Activated naive CD8-positive, alpha-beta T cell treated with anti-CD3 and anti-CD28 coated beads, Interleukin-2, amount 10 ng/mL, durations not matched to agents 7 days and 5 days (primary cell): Measurements from ENCODE around the gene ALLC. TPM values are rescaled to one million over a fixed set of nuclear protein-coding genes. Genes with fewer than 3 reads are reported as not detected.

Experiments used
- ATAC-seq: fragments of 150-1000 bp; cut with Tn5 transposase; one replicate; pipeline ENCODE4 v1.10.0; 2021; ENCODE audit warnings: low read depth, moderate library complexity
- POLR2A ChIA-PET: fragments of 350-600 bp; sonication (Branson Sonifier 250); formaldehyde crosslinking; loops from one replicate; lab custom pipeline; 2021; ENCODE audit warnings: antibody characterized with exemption; lab: Charles Lee
- DNase-seq: peaks from one replicate; pipeline ENCODE4 v3.0.0; 2021
- H3K27ac Mint-ChIP-seq: one replicate; pipeline ENCODE4 v1.8.0; 2022; ENCODE audit warnings: mild to moderate bottlenecking, mixed read lengths
- H3K27me3 Mint-ChIP-seq: one replicate; pipeline ENCODE4 v1.8.0; 2022; ENCODE audit warnings: mild to moderate bottlenecking, moderate library complexity, mixed read lengths
- H3K36me3 Mint-ChIP-seq: one replicate; pipeline ENCODE4 v1.8.0; 2021; ENCODE audit warnings: mild to moderate bottlenecking, mixed read lengths
- H3K4me1 Mint-ChIP-seq: one replicate; pipeline ENCODE4 v1.8.0; 2021; ENCODE audit warnings: mixed read lengths
- H3K4me3 Mint-ChIP-seq: one replicate; pipeline ENCODE4 v1.8.0; 2022; ENCODE audit warnings: mild to moderate bottlenecking, moderate library complexity, mixed read lengths
- H3K9me3 Mint-ChIP-seq: one replicate; pipeline ENCODE4 v1.8.0; 2021; ENCODE audit warnings: mixed read lengths
- total RNA-seq, 2 experiments: library from RNA; stranded (reverse); gene quantifications; one replicate each; pipeline ENCODE4 v1.2.3, GENCODE V29; 2021

ALLC gene
- total RNA-seq, 2 experiments from 2014 or later: not detected

DNA sequence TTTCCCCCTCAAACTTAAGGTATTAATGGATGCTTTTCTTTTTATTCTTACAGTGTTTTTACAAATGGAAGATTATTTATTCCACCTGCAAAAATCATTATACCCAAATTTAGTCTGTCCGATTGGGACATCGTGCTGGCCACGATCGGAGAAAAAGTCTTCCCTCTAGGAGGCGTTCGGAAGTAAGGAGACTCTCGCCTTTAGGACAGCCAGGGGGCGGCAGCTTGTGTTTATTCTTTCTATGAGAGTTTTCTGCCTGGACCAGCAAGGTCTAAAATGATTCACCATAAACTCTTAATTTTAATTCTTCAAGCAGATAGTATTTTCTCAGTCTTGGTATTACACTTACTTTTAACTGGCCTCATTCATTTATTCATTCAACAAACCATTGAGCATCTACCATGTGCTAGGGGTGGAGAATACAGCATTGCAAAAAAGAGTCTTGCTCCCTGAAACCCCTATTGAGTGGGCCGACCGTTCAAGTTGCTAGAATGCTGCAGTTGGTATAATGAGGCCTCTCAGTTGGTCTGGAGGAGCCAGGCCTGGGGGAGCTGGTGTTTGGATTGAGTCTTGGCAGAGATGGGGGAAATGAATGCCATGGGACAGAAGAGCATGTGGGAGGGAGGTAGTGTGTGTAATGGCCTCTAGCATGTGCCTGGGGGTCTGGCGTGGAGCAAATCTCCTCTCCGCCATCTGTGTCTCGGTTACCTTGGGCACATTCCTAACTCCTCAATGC lies 84.0 kb downstream of the ALLC start:
- Mint-ChIP-seq H3K27me3 (peaks cover 22% of the 10 kb centered on the region), H3K4me3 (no peak overlapping the region), H3K4me1 (no peaks in the 10 kb centered on the region), H3K36me3 (no peaks in the 10 kb centered on the region), H3K27ac (no peak overlapping the region), H3K9me3 (no peaks in the 10 kb centered on the region)
- POLR2A ChIA-PET: no interaction called here
- no peak for ATAC-seq
- no peak for DNase-seq

DNA sequence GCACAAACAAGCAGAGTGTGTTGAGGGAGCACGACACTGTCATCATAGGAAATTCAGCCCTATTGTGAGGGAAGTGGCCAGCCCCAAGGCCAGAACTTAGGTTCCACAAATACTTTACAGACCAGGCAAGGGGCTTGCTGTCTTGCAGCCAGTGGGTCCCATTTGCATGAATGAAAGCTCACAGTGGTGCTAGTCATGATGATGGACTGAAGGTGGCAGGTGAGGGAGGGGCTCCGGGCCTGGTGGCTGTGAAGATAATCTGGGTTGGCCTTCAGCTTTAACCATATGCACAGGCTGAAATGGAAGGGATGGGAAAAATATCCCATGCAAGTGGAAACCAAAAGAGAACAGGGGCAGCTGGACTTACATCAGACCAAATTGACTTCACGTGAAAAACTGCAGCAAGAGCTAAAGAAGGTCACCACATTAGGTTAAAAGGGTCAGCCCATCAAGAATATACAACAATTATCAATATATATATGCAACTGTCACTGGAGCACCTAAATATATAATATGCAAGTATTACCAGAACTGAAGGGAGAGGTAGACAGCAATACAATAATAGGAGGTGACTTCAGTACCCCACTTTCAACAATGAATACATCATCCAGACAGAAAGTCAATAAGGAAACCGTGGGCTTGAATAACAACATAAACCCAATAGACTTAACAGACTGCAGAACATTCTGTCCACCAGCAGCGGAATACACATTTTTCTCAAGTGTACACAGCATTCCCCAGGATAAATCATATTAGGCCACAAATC lies 84.9 kb downstream of the ALLC start:
- ATAC-seq: no peak
- POLR2A ChIA-PET: no interaction called here

DNA sequence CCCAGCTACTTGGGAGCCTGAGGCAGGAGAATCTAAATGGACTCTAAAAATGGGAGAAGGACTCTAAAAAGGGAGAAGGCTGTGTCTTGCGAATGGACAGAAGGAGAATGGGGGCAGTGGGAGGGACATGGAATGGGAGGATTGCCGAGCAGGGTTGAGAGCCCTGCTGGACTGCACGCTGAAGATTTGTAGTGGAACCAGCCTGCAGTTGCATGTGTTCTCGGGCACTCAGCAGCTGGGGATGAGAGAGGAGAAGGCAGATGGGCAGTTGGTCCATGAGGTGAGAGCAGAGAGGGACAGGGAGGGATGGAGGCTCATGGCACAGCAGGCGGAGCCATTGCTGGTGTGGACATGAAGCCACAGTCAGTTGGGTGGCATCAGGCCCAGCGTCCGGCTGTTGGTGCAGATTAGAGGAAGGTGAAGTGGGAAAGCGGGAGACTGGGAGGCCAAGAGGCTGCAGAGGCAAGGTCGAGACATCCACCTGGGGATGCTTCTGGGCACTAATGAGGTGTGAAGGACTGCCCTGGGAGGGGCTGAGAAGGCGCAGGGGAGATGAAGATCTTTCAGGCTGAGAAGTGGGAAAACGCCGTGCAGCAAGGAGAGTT lies 86.1 kb downstream of the ALLC start:
- H3K27ac Mint-ChIP-seq: no peak overlapping the region
- H3K4me1 Mint-ChIP-seq: no peaks in the 10 kb centered on the region
- H3K27me3 Mint-ChIP-seq: peaks cover 17% of the 10 kb centered on the region
- no peak for ATAC-seq
- H3K36me3 Mint-ChIP-seq: no peaks in the 10 kb centered on the region
- no peak overlapping the region for H3K4me3 Mint-ChIP-seq
- no peak for DNase-seq
- H3K9me3 Mint-ChIP-seq: no peaks in the 10 kb centered on the region
- POLR2A ChIA-PET: no interaction called here

More for the DNA sequence above, 84.9 kb downstream of the ALLC start:
- Mint-ChIP-seq H3K4me3 (no peak overlapping the region), H3K9me3 (no peaks in the 10 kb centered on the region), H3K27ac (no peak overlapping the region), H3K36me3 (no peaks in the 10 kb centered on the region), H3K4me1 (no peaks in the 10 kb centered on the region), H3K27me3 (peaks cover 17% of the 10 kb centered on the region)
- no peak for DNase-seq

DNA sequence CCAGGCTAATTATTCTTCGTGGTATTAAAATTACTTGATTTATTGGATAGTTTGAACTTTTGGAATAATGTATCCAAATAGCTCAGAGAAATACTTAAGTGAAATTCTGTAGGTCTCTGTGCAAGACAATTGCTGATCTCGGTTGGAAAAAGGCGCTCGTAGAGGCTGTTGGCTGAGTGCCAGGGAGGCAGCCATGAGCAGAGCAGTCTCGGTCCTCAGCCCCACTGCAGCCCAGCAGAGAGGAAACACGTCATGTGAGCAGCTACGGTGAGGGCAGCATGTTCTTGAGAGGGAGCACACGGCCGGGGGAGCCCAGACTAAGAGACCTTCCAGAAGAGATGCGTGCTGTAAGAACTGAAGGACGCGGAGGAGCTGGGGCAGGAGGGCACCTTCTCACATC lies 87.9 kb downstream of the ALLC start:
- Mint-ChIP-seq H3K9me3 (no peaks in the 10 kb centered on the region), H3K4me3 (no peak overlapping the region), H3K36me3 (no peaks in the 10 kb centered on the region), H3K4me1 (no peaks in the 10 kb centered on the region), H3K27ac (no peak overlapping the region), H3K27me3 (peaks cover 12% of the 10 kb centered on the region)
- no peak for ATAC-seq
- no peak for DNase-seq
- POLR2A ChIA-PET: no interaction called here

DNA sequence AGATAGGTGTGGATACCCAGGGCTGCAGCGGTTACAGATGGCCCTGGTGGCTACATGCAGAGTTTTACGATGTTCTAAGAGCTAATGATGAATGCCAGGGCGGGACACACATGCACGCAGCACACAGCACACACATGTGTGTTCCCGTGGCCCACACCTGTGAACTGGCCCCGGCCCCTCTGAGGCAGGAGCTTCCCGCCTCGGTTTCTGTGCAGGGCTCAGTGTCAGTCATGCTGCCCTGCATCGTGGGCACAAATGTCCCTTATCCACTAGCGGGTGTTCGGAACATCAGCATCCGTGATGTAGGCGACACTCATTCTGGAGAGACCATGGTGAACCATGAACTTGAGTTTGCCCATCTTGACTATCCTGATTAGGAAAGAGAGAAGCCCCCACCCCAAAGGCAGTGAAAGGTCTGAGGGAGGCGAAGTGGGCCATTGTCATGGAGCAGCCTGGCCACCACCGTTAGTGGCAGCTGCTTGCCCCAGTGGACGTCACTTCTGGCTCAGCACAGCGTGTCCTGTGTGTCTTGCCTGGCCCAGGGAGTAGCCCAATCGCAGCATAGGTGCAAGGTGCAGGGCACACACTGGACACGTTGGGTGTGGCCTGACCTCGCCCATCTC lies 89.1 kb downstream of the ALLC start:
- ATAC-seq (no peak), DNase-seq (no peak)
- Mint-ChIP-seq H3K9me3 (no peaks in the 10 kb centered on the region), H3K4me3 (no peak overlapping the region), H3K27ac (no peak overlapping the region), H3K27me3 (peaks cover 7% of the 10 kb centered on the region), H3K4me1 (no peaks in the 10 kb centered on the region), H3K36me3 (no peaks in the 10 kb centered on the region)
- POLR2A ChIA-PET: no interaction called here

DNA sequence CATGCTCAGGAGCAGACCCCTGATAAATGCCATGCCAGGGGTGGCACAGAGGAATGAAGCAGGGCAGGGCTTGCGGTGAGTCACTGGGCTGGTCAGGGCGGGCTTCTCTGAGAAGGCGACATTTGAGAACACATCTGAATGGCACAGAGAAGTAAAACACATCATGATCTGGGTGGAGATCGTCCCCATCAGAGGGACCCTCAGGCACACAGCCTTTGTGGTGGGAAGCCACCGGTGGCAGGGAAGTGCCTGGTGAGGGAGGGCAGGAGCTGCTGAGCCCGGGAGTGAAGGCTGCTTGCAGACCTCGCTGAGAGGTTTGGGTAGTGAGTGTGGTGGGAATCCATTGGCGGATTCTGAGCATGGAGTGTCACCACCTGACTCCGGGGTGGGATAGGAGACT lies 89.8 kb downstream of the ALLC start:
- Mint-ChIP-seq H3K4me1 (no peaks in the 10 kb centered on the region), H3K4me3 (no peak overlapping the region), H3K36me3 (no peaks in the 10 kb centered on the region), H3K27me3 (peaks cover 2% of the 10 kb centered on the region), H3K27ac (no peak overlapping the region), H3K9me3 (no peaks in the 10 kb centered on the region)
- POLR2A ChIA-PET: no interaction called here
- DNase-seq (no peak), ATAC-seq (no peak)

DNA sequence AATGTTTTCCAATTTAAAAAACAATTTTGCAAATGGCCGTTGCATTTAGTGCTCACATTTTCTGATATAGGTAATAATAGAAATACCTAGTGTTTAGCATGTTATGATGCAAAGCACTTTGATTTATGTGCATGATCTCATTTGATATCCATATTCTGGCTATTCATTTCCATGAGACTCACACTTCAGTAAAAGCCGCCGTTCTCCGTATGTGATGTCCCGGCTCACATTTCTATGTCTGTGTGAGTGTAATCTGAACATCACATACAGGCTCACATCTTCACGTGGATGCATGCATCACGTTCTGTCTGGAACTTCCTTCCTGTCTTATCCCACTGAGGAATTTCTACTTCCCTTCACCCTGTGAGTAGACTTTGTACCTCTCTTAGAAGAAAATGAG lies 91.2 kb downstream of the ALLC start:
- POLR2A ChIA-PET: no interaction called here
- Mint-ChIP-seq H3K9me3 (no peaks in the 10 kb centered on the region), H3K4me1 (no peaks in the 10 kb centered on the region)

DNA sequence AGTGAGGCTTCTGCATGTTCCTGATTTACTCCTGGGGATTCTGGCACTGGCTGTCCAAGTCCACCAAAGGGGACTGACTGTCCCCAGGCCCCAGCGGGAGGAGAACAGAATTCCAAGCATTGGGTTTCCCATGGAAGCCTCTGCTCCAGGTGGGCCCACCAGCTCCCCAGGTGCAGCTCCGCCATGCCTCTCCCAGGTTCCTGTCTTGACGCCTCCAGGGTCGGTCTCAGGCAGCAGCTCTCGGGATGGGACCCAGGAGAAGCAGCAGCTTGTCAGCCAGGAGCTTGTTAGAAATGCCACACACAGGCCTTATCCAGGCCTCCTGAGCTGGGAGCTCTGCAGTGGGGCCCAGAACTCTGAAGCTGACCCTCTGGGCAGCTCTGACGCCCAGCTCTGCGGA lies 93.3 kb downstream of the ALLC start:
- Mint-ChIP-seq H3K36me3 (no peaks in the 10 kb centered on the region), H3K27ac (no peak overlapping the region), H3K9me3 (peaks cover 3% of the 10 kb centered on the region), H3K4me3 (no peak overlapping the region), H3K27me3 (peaks cover 2% of the 10 kb centered on the region), H3K4me1 (no peaks in the 10 kb centered on the region)
- no peak for ATAC-seq
- POLR2A ChIA-PET: no interaction called here
- no peak for DNase-seq

More for the DNA sequence above, 91.2 kb downstream of the ALLC start:
- Mint-ChIP-seq H3K36me3 (no peaks in the 10 kb centered on the region), H3K27me3 (peaks cover 2% of the 10 kb centered on the region), H3K27ac (no peak overlapping the region), H3K4me3 (no peak overlapping the region)
- no peak for DNase-seq
- no peak for ATAC-seq

DNA sequence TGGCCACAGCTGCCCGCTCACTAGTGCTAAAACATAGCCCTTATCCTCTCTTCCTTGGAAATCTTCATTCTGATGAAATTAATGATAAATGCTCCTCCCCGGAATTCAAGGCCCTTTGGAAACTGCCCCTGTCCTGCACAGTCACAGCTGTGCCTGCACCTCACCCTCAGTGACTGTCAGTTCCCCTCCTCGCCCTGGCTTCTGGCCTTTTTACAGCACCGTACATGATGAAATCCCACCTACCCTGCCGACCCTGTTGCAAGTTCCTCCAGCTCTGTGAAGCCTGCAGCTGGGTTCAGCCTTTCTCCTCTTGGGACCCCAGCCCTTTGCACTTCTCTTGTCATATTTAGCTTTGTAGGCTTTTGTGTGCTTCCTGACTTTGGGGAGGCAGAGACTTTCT lies 93.8 kb downstream of the ALLC start:
- peaks cover 3% of the 10 kb centered on the region for H3K9me3 Mint-ChIP-seq
- POLR2A ChIA-PET: no interaction called here
- ATAC-seq: no peak

More for the DNA sequence above, 93.8 kb downstream of the ALLC start:
- no peak for DNase-seq
- peaks cover 2% of the 10 kb centered on the region for H3K27me3 Mint-ChIP-seq
- H3K4me3 Mint-ChIP-seq: no peak overlapping the region
- no peaks in the 10 kb centered on the region for H3K4me1 Mint-ChIP-seq
- H3K36me3 Mint-ChIP-seq: no peaks in the 10 kb centered on the region
- H3K27ac Mint-ChIP-seq: no peak overlapping the region

Other genes starting within 250 kb of the ALLC start
- gene ADI1, start 138.7 kb upstream of the ALLC start, total RNA-seq: 10 to 100 TPM; 16.6 to 19.5 TPM
- 10 to 100 TPM; 24.7 to 24.9 TPM for gene RNASEH1, start 99.9 kb upstream of the ALLC start, total RNA-seq
- 1,000 to 10,000 TPM; 1,215 to 1,237 TPM for gene RPS7, start 82.9 kb upstream of the ALLC start, total RNA-seq
- gene COLEC11, start 63.1 kb upstream of the ALLC start, total RNA-seq: under 1 TPM; 0.39 to 0.77 TPM
- not detected for gene DCDC2C, start 45.4 kb downstream of the ALLC start, total RNA-seq